CD14-positive monocyte (primary cell): ENCODE measurements around the gene CRIP2. TPM values are rescaled to one million over a fixed set of nuclear protein-coding genes. Genes with fewer than 3 reads are reported as not detected.
A peak's percentile ranks its signal among the peaks of the same experiment; 100 is the strongest.

Source experiments
- DNase-seq, 3 donors: peaks; one replicate each; pipeline ENCODE4 v3.0.0-alpha.2; 2011 to 2022
- H2AFZ ChIP-seq: 2 replicates; pipeline ENCODE4 v1.6.0; 2012; ENCODE audit warnings: mild to moderate bottlenecking, low read depth, low read length, inconsistent platforms; ENCODE audit not compliant: insufficient read depth, poor library complexity, severe bottlenecking
- H3K27ac ChIP-seq, 2 donors: 1 replicate in 1 of 2; 2 replicates in 1 of 2; pipeline ENCODE4 v1.5.1; 2012 to 2013; ENCODE audit warnings: low read length in 2 of 2, control low read depth in 1 of 2, inconsistent platforms in 1 of 2, low read depth in 1 of 2, mild to moderate bottlenecking in 1 of 2
- H3K27me3 ChIP-seq, 2 donors: one replicate each; pipeline versions ENCODE4 v1.6.0 to v1.6.1; 2011 to 2013; ENCODE audit warnings: low read length in 2 of 2; ENCODE audit not compliant: control insufficient read depth in 2 of 2, insufficient read depth in 2 of 2
- H3K36me3 ChIP-seq, 2 donors: replicated peaks in 1 of 2; 1 replicate in 1 of 2; 2 replicates in 1 of 2; pipeline versions ENCODE4 v1.5.1 to v1.6.1; 2012 to 2013; ENCODE audit warnings: low read length in 2 of 2, control low read depth in 1 of 2, inconsistent platforms in 1 of 2, mild to moderate bottlenecking in 1 of 2; ENCODE audit not compliant: insufficient read depth in 2 of 2, control insufficient read depth in 1 of 2
- H3K4me1 ChIP-seq, 2 donors: 1 replicate in 1 of 2; 2 replicates in 1 of 2; pipeline versions ENCODE4 v1.5.1 to v1.6.1; 2012 to 2013; ENCODE audit warnings: low read length in 2 of 2, control low read depth in 1 of 2, inconsistent platforms in 1 of 2, mild to moderate bottlenecking in 1 of 2, moderate library complexity in 1 of 2; ENCODE audit not compliant: insufficient read depth in 2 of 2, control insufficient read depth in 1 of 2
- H3K4me2 ChIP-seq: replicated peaks from 2 replicates; pipeline ENCODE3; 2012; ENCODE audit warnings: low read length, moderate library complexity, mild to moderate bottlenecking; ENCODE audit not compliant: poor library complexity, severe bottlenecking; ENCODE audit errors: extremely low read depth
- H3K4me3 ChIP-seq, 3 experiments: fragments of 200-600 bp in 1 of 3; sonication (generic) in 1 of 3; replicated peaks in 1 of 3; 1 replicate in 2 of 3; 2 replicates in 1 of 3; pipeline ENCODE4 v1.5.1; 2011 to 2013; ENCODE audit warnings: low read length in 3 of 3, mild to moderate bottlenecking in 3 of 3, control low read depth in 2 of 3, low read depth in 2 of 3, inconsistent platforms in 1 of 3, moderate library complexity in 1 of 3
- H3K79me2 ChIP-seq: 2 replicates; pipeline ENCODE4 v1.6.0; 2012; ENCODE audit warnings: mild to moderate bottlenecking, control low read depth, inconsistent platforms, low read length, moderate library complexity; ENCODE audit not compliant: insufficient read depth
- H3K9ac ChIP-seq: 2 replicates; pipeline ENCODE4 v1.6.0; 2017; ENCODE audit warnings: low read length, mild to moderate bottlenecking; ENCODE audit not compliant: insufficient read depth, poor library complexity, severe bottlenecking
- H3K9me3 ChIP-seq, 2 donors: replicated peaks in 1 of 2; 1 replicate in 1 of 2; 2 replicates in 1 of 2; pipeline versions ENCODE4 v1.5.1 to v1.6.1; 2012 to 2013; ENCODE audit warnings: low read length in 2 of 2, control low read depth in 1 of 2; ENCODE audit not compliant: control insufficient read depth in 1 of 2, insufficient read depth in 1 of 2
- H4K20me1 ChIP-seq: 2 replicates; pipeline ENCODE4 v1.6.0; 2012; ENCODE audit warnings: mild to moderate bottlenecking, low read length, control low read depth, moderate library complexity; ENCODE audit not compliant: insufficient read depth
- H3K27ac Mint-ChIP-seq, 7 donors: one replicate each; pipeline ENCODE4 v1.8.0; 2020; ENCODE audit warnings: mild to moderate bottlenecking in 7 of 7, mixed read lengths in 7 of 7, moderate library complexity in 6 of 7, inconsistent platforms in 2 of 7
- H3K27me3 Mint-ChIP-seq, 3 donors: one replicate each; pipeline ENCODE4 v1.8.0; 2021 to 2022; ENCODE audit warnings: low read depth in 3 of 3, mild to moderate bottlenecking in 3 of 3, mixed read lengths in 3 of 3, moderate library complexity in 3 of 3, inconsistent platforms in 1 of 3
- H3K36me3 Mint-ChIP-seq, 2 donors: one replicate each; pipeline ENCODE4 v1.8.0; 2020; ENCODE audit warnings: mixed read lengths in 2 of 2, inconsistent platforms in 1 of 2, mild to moderate bottlenecking in 1 of 2
- H3K4me1 Mint-ChIP-seq: one replicate; pipeline ENCODE4 v1.8.0; 2020; ENCODE audit warnings: mild to moderate bottlenecking, mixed read lengths
- H3K4me3 Mint-ChIP-seq, 2 donors: one replicate each; pipeline ENCODE4 v1.8.0; 2020; ENCODE audit warnings: mild to moderate bottlenecking in 2 of 2, mixed read lengths in 2 of 2, moderate library complexity in 1 of 2
- H3K9me3 Mint-ChIP-seq, 7 donors: one replicate each; pipeline ENCODE4 v1.8.0; 2020 to 2022; ENCODE audit warnings: mixed read lengths in 7 of 7, mild to moderate bottlenecking in 6 of 7, moderate library complexity in 6 of 7, inconsistent platforms in 2 of 7
- WGBS: methylation state at CpG from one replicate; pipeline ENCODE4 v1.1.5; 2013; ENCODE audit warnings: missing lambda C conversion rate; ENCODE audit not compliant: insufficient coverage; 5-methylcytosine and 5-hydroxymethylcytosine counted together
- intact Hi-C, 2 donors: fragments of 100-400 bp; cut with micrococcal nuclease; formaldehyde crosslinking; loops; one replicate each; pipeline versions ENCODE4 v1.15.0 to v1.15.1; 2023
- polyA plus RNA-seq, 3 donors: library from polyadenylated mRNA; depleted of rRNA in 1 of 3; unstranded in 2 of 3; stranded (reverse) in 1 of 3; fragments of 300-500 nt in 2 of 3; fragments of >200 nt in 1 of 3; fragmentation: Illumina TruSeq in 2 of 3; gene quantifications; 1 replicate in 2 of 3; 2 replicates in 1 of 3; pipeline ENCODE4 v1.2.3, GENCODE V29; 2012 to 2021
- TF ChIP-seq, protein P1 (sequence below): fragments of 200-600 bp; IDR thresholded peaks from one replicate; pipeline ENCODE4 v1.8.0; 2022; ENCODE audit warnings: antibody characterized with exemption, mild to moderate bottlenecking

The CRIP2 gene
- polyA plus RNA-seq, 3 donors: 2.1 to 4.0 (median 3.3) TPM

DNA sequence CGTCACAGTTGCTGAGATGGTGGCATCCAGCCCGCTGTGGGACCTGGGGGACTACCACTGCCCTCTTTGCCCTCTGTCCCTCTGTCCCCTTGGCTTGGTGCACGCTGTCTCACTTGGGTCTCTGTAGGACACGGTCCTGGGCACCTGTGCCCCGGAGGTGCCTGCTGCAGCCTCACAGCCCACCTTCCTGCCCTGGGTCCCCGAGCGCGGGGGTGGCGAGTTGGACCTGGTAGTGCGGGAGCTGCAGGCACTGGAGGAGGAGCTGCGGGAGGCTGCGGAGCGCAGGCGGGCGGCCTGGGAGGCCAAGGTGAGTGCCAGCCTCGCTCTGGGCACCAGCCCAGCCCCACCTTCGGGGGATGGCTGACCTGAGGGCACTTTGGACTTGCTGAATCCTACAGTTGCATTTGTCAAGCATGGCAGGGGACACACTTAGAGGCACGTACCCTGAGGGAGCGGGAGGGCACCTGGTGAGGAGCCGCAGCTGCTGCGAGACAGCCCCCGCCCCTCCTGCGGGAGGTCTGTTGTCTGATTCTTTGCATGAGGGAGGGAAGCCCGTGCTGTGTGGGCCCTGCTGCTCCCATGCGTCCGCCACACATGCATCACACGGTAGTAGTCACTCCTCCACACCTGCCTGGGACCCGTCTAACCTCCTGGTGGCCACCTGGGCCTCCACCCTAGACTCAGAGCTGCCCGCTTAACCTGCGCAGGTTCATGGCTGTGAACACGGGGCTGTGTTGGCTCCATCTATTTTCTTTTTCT is 23.2 kb downstream of the CRIP2 start:
- Histone ChIP-seq H3K4me3 (no peak overlapping the region), H4K20me1 (peaks cover 6% of the 10 kb centered on the region), H2AFZ (no peak overlapping the region), H3K27me3 (no peaks in the 10 kb centered on the region), H3K27ac (no peak overlapping the region), H3K79me2 (no peaks in the 10 kb centered on the region), H3K9ac (no peak overlapping the region), H3K36me3 (peaks cover 5 to 14% of the 10 kb centered on the region in 2 donors), H3K4me1 (no peaks in the 10 kb centered on the region), H3K4me2 (no peak overlapping the region), H3K9me3 (no peaks in the 10 kb centered on the region)
- Mint-ChIP-seq H3K4me3 (no peak overlapping the region), H3K9me3 (no peaks in the 10 kb centered on the region), H3K27ac (peak overlapping the region in 2 of 7 donors; percentile 22 to 76), H3K27me3 (peaks cover 4 to 7% (median 5%) of the 10 kb centered on the region in 3 donors), H3K36me3 (peaks cover 7 to 29% of the 10 kb centered on the region in 2 donors), H3K4me1 (no peaks in the 10 kb centered on the region)
- 97% methylated on average over 30 of the region's 31 CpGs for WGBS
- TF ChIP-seq, protein P1, sequence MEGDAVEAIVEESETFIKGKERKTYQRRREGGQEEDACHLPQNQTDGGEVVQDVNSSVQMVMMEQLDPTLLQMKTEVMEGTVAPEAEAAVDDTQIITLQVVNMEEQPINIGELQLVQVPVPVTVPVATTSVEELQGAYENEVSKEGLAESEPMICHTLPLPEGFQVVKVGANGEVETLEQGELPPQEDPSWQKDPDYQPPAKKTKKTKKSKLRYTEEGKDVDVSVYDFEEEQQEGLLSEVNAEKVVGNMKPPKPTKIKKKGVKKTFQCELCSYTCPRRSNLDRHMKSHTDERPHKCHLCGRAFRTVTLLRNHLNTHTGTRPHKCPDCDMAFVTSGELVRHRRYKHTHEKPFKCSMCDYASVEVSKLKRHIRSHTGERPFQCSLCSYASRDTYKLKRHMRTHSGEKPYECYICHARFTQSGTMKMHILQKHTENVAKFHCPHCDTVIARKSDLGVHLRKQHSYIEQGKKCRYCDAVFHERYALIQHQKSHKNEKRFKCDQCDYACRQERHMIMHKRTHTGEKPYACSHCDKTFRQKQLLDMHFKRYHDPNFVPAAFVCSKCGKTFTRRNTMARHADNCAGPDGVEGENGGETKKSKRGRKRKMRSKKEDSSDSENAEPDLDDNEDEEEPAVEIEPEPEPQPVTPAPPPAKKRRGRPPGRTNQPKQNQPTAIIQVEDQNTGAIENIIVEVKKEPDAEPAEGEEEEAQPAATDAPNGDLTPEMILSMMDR: no peak
- intact Hi-C loops: no loop called here
- no peak for DNase-seq

DNA sequence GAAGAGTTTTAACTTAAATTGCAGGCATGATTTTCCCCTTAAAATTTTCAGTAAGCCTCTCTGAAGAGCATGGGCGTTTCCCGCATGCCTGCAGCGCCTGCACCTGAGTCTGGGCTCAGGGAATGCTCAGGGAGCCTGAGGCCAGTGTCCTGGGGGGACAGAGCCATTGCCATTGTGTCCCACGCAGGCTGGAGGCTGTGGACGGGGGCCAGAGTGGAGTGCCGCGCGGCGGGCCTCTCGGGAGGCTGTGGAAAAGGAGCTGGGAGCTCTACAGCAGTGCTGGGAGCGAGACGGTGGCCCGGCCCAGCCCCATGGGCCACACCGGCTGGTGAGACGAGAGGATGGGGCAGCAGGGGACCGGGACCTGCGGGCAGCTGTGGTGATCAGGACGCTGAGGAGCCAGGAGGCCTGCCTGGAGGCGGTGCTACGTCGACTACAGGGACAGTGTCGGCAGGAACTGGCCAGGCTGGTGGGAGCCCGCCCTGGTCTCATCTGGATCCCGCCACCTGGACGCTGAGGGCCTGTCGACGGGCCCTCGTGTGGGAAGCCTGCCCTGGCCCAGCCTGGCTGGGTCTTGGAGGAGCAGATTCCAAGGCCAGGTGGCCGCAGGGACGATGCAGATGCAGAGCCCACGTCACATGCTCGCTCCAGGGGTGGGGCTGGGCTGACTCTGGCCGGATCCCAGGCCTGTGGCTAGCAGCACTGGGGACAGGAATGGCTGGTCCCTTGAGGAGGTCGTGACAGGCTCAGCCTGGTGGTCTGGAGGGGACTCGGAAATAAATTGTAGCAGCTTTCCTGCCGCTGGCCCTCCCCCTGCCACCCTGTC is 24.0 kb downstream of the CRIP2 start:
- H3K4me1 ChIP-seq: no peaks in the 10 kb centered on the region
- no peaks in the 10 kb centered on the region for H3K9me3 Mint-ChIP-seq
- H3K4me3 ChIP-seq: no peak overlapping the region
- intact Hi-C loops: no loop called here
- H3K4me3 Mint-ChIP-seq: no peak overlapping the region
- peaks cover under 1% of the 10 kb centered on the region for H4K20me1 ChIP-seq
- peak overlapping the region in 2 of 7 donors; percentile 14 to 22 for H3K27ac Mint-ChIP-seq
- no peak overlapping the region for H3K27ac ChIP-seq
- H3K36me3 Mint-ChIP-seq: peaks cover 2 to 24% of the 10 kb centered on the region in 2 donors
- no peaks in the 10 kb centered on the region for H3K27me3 ChIP-seq
- TF ChIP-seq, protein P1: no peak
- H3K36me3 ChIP-seq: peaks cover 5 to 14% of the 10 kb centered on the region in 2 donors
- no peaks in the 10 kb centered on the region for H3K4me1 Mint-ChIP-seq
- WGBS: 97% methylated on average over 36 of the region's 36 CpGs
- no peak overlapping the region for H3K4me2 ChIP-seq
- peaks cover 4 to 8% (median 6%) of the 10 kb centered on the region in 3 donors for H3K27me3 Mint-ChIP-seq
- DNase-seq: no peak
- no peaks in the 10 kb centered on the region for H3K9me3 ChIP-seq
- H3K9ac ChIP-seq: no peak overlapping the region
- no peaks in the 10 kb centered on the region for H3K79me2 ChIP-seq
- H2AFZ ChIP-seq: no peak overlapping the region
